Calu3 (cell line): Measurements from ENCODE around the gene ZNF428. TPM values are rescaled to one million over a fixed set of nuclear protein-coding genes. Genes with fewer than 3 reads are reported as not detected.

Experiments
- BruUV-seq: library from RNA; stranded (reverse); fragments of 400-500 nt; replicated peaks from 2 replicates; lab custom pipeline; 2021; lab: Mats Ljungman, UMichigan
- CTCF ChIA-PET: fragments of 300-600 bp; sonication (Branson Sonifier 250); formaldehyde crosslinking; loops from one replicate; lab custom pipeline; 2022; ENCODE audit warnings: antibody characterized with exemption; lab: Charles Lee
- DNase-seq: peaks from one replicate; pipeline ENCODE4 v3.0.0; 2022
- H3K27ac Mint-ChIP-seq: one replicate; pipeline ENCODE4 v1.8.0; 2022; ENCODE audit warnings: mixed read lengths; ENCODE audit not compliant: unreplicated experiment
- H3K27me3 Mint-ChIP-seq: one replicate; pipeline ENCODE4 v1.8.0; 2022; ENCODE audit warnings: mixed read lengths; ENCODE audit not compliant: unreplicated experiment
- H3K36me3 Mint-ChIP-seq: one replicate; pipeline ENCODE4 v1.8.0; 2022; ENCODE audit warnings: mild to moderate bottlenecking, moderate library complexity, mixed read lengths; ENCODE audit not compliant: insufficient read depth, unreplicated experiment
- H3K4me1 Mint-ChIP-seq: one replicate; pipeline ENCODE4 v1.8.0; 2022; ENCODE audit warnings: mild to moderate bottlenecking, low read depth, mixed read lengths; ENCODE audit not compliant: unreplicated experiment
- H3K4me3 Mint-ChIP-seq: one replicate; pipeline ENCODE4 v1.8.0; 2022; ENCODE audit warnings: mild to moderate bottlenecking, low read depth, moderate library complexity, mixed read lengths; ENCODE audit not compliant: unreplicated experiment
- H3K9me3 Mint-ChIP-seq: one replicate; pipeline ENCODE4 v1.8.0; 2022; ENCODE audit warnings: low read depth, mixed read lengths; ENCODE audit not compliant: unreplicated experiment
- intact Hi-C: fragments of 100-400 bp; cut with micrococcal nuclease; formaldehyde crosslinking; loops from one replicate; pipeline ENCODE4 v1.10.0; 2022; ENCODE audit not compliant: unreplicated experiment
- total RNA-seq: library from RNA; stranded (reverse); gene quantifications from 2 replicates; pipeline ENCODE4 v1.2.3, GENCODE V29; 2022
- TF ChIP-seq, protein P1 (sequence below): fragments of 200-600 bp; IDR thresholded peaks from one replicate; pipeline ENCODE4 v1.8.0; 2022; ENCODE audit warnings: antibody characterized with exemption; ENCODE audit not compliant: unreplicated experiment

The ZNF428 gene
- total RNA-seq, 1 experiment from 2014 or later = 32.8 TPM

GRCh38 chr19:43574424-43575155, 44.8 kb downstream of the ZNF428 start:
- H3K4me3 Mint-ChIP-seq = peak overlapping the region; percentile 98
- intact Hi-C loops = no loop called here
- TF ChIP-seq, protein P1, sequence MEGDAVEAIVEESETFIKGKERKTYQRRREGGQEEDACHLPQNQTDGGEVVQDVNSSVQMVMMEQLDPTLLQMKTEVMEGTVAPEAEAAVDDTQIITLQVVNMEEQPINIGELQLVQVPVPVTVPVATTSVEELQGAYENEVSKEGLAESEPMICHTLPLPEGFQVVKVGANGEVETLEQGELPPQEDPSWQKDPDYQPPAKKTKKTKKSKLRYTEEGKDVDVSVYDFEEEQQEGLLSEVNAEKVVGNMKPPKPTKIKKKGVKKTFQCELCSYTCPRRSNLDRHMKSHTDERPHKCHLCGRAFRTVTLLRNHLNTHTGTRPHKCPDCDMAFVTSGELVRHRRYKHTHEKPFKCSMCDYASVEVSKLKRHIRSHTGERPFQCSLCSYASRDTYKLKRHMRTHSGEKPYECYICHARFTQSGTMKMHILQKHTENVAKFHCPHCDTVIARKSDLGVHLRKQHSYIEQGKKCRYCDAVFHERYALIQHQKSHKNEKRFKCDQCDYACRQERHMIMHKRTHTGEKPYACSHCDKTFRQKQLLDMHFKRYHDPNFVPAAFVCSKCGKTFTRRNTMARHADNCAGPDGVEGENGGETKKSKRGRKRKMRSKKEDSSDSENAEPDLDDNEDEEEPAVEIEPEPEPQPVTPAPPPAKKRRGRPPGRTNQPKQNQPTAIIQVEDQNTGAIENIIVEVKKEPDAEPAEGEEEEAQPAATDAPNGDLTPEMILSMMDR = no peak
- peaks cover 14% of the 10 kb centered on the region for H3K27me3 Mint-ChIP-seq
- BruUV-seq = TSS peak; percentile 78
- peak overlapping the region; percentile 95 for H3K27ac Mint-ChIP-seq
- no peak for DNase-seq
- H3K9me3 Mint-ChIP-seq = no peaks in the 10 kb centered on the region
- H3K36me3 Mint-ChIP-seq = peaks cover 17% of the 10 kb centered on the region
- CTCF ChIA-PET = interaction anchor here (0.7 to 0.9 kb wide), 2 partner anchors 19 to 22 kb away, joined by 3 read pairs; partner anchors contain the start of genes IRGQ and ZNF576
- H3K4me1 Mint-ChIP-seq = no peaks in the 10 kb centered on the region

DNA sequence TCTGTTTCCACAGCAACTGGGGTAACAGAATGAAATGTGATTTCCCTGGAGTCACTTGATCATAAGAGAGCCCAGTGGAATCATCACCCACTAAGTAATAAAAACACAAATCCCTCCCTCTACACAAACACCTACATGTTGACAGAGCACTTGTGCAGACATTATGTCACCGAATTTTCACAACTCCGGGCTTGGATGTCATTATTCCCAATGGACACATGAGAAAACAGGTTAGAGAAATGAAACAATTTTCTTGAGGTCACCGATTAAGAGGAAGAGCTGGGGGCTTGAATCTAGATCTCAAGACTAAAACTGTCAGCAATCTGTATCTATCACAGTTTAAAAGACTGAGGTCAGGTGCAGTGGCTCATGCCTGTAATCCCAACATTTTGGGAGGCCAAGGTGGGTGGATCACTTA, 47.2 kb downstream of the ZNF428 start:
- CTCF ChIA-PET = no interaction called here
- intact Hi-C loops = no loop called here
- Mint-ChIP-seq H3K4me1 (no peaks in the 10 kb centered on the region), H3K36me3 (peaks cover 21% of the 10 kb centered on the region), H3K27ac (no peak overlapping the region), H3K4me3 (no peak overlapping the region), H3K27me3 (no peaks in the 10 kb centered on the region), H3K9me3 (no peaks in the 10 kb centered on the region)
- TF ChIP-seq, protein P1 = no peak
- DNase-seq = no peak
- no TSS peak for BruUV-seq

GRCh38 chr19:43570174-43570791, 49.1 kb downstream of the ZNF428 start:
- peaks cover 22% of the 10 kb centered on the region for H3K36me3 Mint-ChIP-seq
- H3K4me1 Mint-ChIP-seq = no peaks in the 10 kb centered on the region
- TF ChIP-seq, protein P1 = no peak
- H3K4me3 Mint-ChIP-seq = no peak overlapping the region
- intact Hi-C loops = no loop called here
- no peaks in the 10 kb centered on the region for H3K27me3 Mint-ChIP-seq
- no TSS peak for BruUV-seq
- no peaks in the 10 kb centered on the region for H3K9me3 Mint-ChIP-seq
- no peak for DNase-seq
- CTCF ChIA-PET = no interaction called here
- H3K27ac Mint-ChIP-seq = no peak overlapping the region

DNA sequence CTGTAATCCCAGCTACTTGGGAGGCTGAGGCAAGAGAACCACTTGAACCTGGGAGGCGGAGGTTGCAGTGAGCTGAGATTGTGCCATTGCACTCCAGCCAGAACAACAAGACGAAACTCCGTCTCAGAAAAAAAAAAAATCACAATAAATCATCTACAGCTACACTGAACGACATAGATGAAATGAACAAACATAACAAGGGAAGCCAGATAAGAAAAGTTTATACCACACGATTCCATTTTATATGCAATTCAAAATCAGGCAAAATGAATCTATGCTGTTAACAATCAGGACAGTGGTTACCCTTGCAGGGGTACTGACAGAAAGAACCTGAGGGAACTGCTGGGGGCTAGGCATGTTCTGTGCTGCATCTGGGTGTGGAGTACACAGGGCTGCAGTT, 49.8 kb downstream of the ZNF428 start:
- H3K27me3 Mint-ChIP-seq = no peaks in the 10 kb centered on the region
- intact Hi-C loops = no loop called here
- BruUV-seq = no TSS peak
- CTCF ChIA-PET = interaction anchor here (0.7 kb wide), 1 partner anchor 151 kb away, joined by 5 read pairs; no protein-coding TSS in a partner anchor
- H3K27ac Mint-ChIP-seq = no peak overlapping the region
- no peak for DNase-seq
- no peaks in the 10 kb centered on the region for H3K9me3 Mint-ChIP-seq
- peaks cover 15% of the 10 kb centered on the region for H3K36me3 Mint-ChIP-seq
- no peaks in the 10 kb centered on the region for H3K4me1 Mint-ChIP-seq
- H3K4me3 Mint-ChIP-seq = no peak overlapping the region
- TF ChIP-seq, protein P1 = no peak
